HEK293T (cell line): Measurements from ENCODE around the gene ZNF639.

Experiments used
- ARNT ChIP-seq: fragments of 450-650 bp; IDR thresholded peaks from 2 replicates; pipeline ENCODE4 v1.6.1; 2017; ENCODE audit warnings: mild to moderate bottlenecking
- BHLHE40 ChIP-seq: fragments of 450-650 bp; IDR thresholded peaks from 2 replicates; pipeline ENCODE4 v1.6.1; 2016; ENCODE audit warnings: mild to moderate bottlenecking, moderate library complexity, borderline replicate concordance
- CTBP1 ChIP-seq: fragments of 450-650 bp; IDR thresholded peaks from 2 replicates; pipeline ENCODE4 v1.6.1; 2016; ENCODE audit warnings: borderline replicate concordance
- ELF4 ChIP-seq: fragments of 450-650 bp; IDR thresholded peaks from 2 replicates; pipeline ENCODE4 v1.6.1; 2017; ENCODE audit warnings: antibody characterized with exemption
- FOXA1 ChIP-seq: fragments of 450-650 bp; IDR thresholded peaks from 2 replicates; pipeline ENCODE4 v1.6.1; 2016; ENCODE audit warnings: mild to moderate bottlenecking
- FOXM1 ChIP-seq: fragments of 450-650 bp; IDR thresholded peaks from 2 replicates; pipeline ENCODE4 v1.6.1; 2017; ENCODE audit warnings: mild to moderate bottlenecking, borderline replicate concordance
- HDGF ChIP-seq: fragments of 450-650 bp; IDR thresholded peaks from 2 replicates; pipeline ENCODE4 v1.6.1; 2017; ENCODE audit warnings: antibody characterized with exemption, borderline replicate concordance
- L3MBTL2 ChIP-seq: fragments of 450-650 bp; conservative IDR thresholded peaks from 2 replicates; pipeline ENCODE4 v1.6.1; 2016; ENCODE audit warnings: mild to moderate bottlenecking
- LEF1 ChIP-seq: fragments of 450-650 bp; IDR thresholded peaks from 2 replicates; pipeline ENCODE4 v1.6.1; 2017; ENCODE audit warnings: mild to moderate bottlenecking, borderline replicate concordance
- SP1 ChIP-seq: fragments of 450-650 bp; IDR thresholded peaks from 2 replicates; pipeline ENCODE4 v1.6.1; 2017
- SUZ12 ChIP-seq: fragments of 450-650 bp; IDR thresholded peaks from 2 replicates; pipeline ENCODE4 v1.6.1; 2016; ENCODE audit warnings: mild to moderate bottlenecking
- TARDBP ChIP-seq: fragments of 450-650 bp; IDR thresholded peaks from 2 replicates; pipeline ENCODE4 v1.6.1; 2016
- ZNF384 ChIP-seq: fragments of 450-650 bp; IDR thresholded peaks from 2 replicates; pipeline ENCODE4 v1.6.1; 2016
- TF ChIP-seq, protein P1 (sequence below): fragments of 450-650 bp; IDR thresholded peaks from 2 replicates; pipeline ENCODE4 v1.6.1; 2016

DNA sequence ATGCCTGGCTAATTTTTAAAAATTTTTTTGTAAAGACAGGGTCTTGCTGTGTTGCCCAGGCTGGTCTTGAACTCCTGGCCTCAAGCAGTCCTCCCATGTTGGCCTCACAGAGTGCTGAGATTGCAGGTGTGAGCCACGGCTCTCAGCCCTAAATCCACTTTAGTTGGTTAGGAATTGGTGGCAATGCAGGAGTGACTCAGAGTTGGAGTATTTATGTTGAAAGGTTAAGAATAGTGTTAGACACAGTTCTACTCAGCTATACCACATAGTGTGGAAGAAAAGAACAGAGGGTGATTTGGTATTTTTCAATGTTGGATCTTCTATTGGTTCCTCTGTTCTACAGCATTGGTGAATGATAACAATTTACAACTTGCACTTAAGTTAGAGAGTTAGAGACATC is 7.6 kb downstream of the ZNF639 start:
- no peak for TF ChIP-seq SP1
- no peak for TF ChIP-seq FOXA1
- TF ChIP-seq CTBP1, result no peak
- TF ChIP-seq FOXM1, result no peak
- no peak for TF ChIP-seq TARDBP
- no peak for TF ChIP-seq ARNT
- TF ChIP-seq L3MBTL2, result no peak
- no peak for TF ChIP-seq BHLHE40
- TF ChIP-seq ELF4, result no peak
- TF ChIP-seq LEF1, result no peak
- TF ChIP-seq HDGF, result no peak
- TF ChIP-seq, protein P1, sequence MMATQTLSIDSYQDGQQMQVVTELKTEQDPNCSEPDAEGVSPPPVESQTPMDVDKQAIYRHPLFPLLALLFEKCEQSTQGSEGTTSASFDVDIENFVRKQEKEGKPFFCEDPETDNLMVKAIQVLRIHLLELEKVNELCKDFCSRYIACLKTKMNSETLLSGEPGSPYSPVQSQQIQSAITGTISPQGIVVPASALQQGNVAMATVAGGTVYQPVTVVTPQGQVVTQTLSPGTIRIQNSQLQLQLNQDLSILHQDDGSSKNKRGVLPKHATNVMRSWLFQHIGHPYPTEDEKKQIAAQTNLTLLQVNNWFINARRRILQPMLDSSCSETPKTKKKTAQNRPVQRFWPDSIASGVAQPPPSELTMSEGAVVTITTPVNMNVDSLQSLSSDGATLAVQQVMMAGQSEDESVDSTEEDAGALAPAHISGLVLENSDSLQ, result no peak
- TF ChIP-seq ZNF384, result no peak
- TF ChIP-seq SUZ12, result no peak
